ENCODE measurements around the gene FAM200B. TPM values are rescaled to one million over a fixed set of nuclear protein-coding genes. Genes with fewer than 3 reads are reported as not detected.

FAM200B gene
- 70.3 TPM in 2 replicates for total RNA-seq (2014; rRNA removed; shearing (Covaris generic))

- Histone ChIP-seq H3K36me3 (peaks cover 13% of the 10 kb centered on the region), H3K27me3 (no peaks in the 10 kb centered on the region), H3K9me3 (replicated peaks) (no peaks in the 10 kb centered on the region), H3K4me3 (peak within 1 kb of the TSS; percentile 70), H3K4me1 (no peaks in the 10 kb centered on the region; the same call in 1 of the 2 replicates), H3K27ac (peak within 1 kb of the TSS; percentile 88)
- DNase-seq = peak; percentile 100
Measured at GRCh38 chr4:15681372-15682241, at the start of gene FAM200B. Gene FAM200B, plus strand, starts transcription at chr4:15681827. Its CDS starts 5,151 bp downstream, at chr4:15686978.

GRCh38 chr4:15636818-15637217 is 44.8 kb upstream of the FAM200B start:
- Histone ChIP-seq H3K9me3 (replicated peaks) (no peaks in the 10 kb centered on the region), H3K27me3 (0 out of 2 replicates have a peak, but pooled peaks cover 2% of the 10 kb centered on the region), H3K4me1 (no peaks in the 10 kb centered on the region), H3K27ac (no peak overlapping the region), H3K36me3 (peaks cover 88% of the 10 kb centered on the region), H3K4me3 (no peak overlapping the region)
- DNase-seq = no peak

GRCh38 chr4:15638418-15638817 is 43.2 kb upstream of the FAM200B start:
- no peak overlapping the region for H3K27ac ChIP-seq
- DNase-seq = no peak
- H3K27me3 ChIP-seq = 0 out of 2 replicates have a peak, but pooled peaks cover 2% of the 10 kb centered on the region
- no peaks in the 10 kb centered on the region for H3K9me3 ChIP-seq (replicated peaks)
- no peak overlapping the region for H3K4me3 ChIP-seq
- peaks cover 72% of the 10 kb centered on the region for H3K36me3 ChIP-seq
- no peaks in the 10 kb centered on the region for H3K4me1 ChIP-seq

- no peak overlapping the region for H3K4me3 ChIP-seq
- H3K4me1 ChIP-seq = peaks cover 23% of the 10 kb centered on the region
- no peaks in the 10 kb centered on the region for H3K9me3 ChIP-seq (replicated peaks)
- no peak for DNase-seq
- H3K27ac ChIP-seq = no peak overlapping the region
- peaks cover 10% of the 10 kb centered on the region; the same call in 1 of the 2 replicates for H3K36me3 ChIP-seq
- no peaks in the 10 kb centered on the region for H3K27me3 ChIP-seq
Measured at GRCh38 chr4:15648600-15648999, 33.0 kb upstream of the FAM200B start.

GRCh38 chr4:15649914-15650545 is 31.6 kb upstream of the FAM200B start:
- Histone ChIP-seq H3K9me3 (replicated peaks) (no peaks in the 10 kb centered on the region), H3K36me3 (0 out of 2 replicates have a peak, but pooled peaks cover 1% of the 10 kb centered on the region), H3K4me3 (no peak overlapping the region), H3K27ac (no peak overlapping the region), H3K27me3 (no peaks in the 10 kb centered on the region), H3K4me1 (peaks cover 23% of the 10 kb centered on the region)
- DNase-seq = peak; percentile 68 to 84

GRCh38 chr4:15651676-15652075 is 30.0 kb upstream of the FAM200B start:
- Histone ChIP-seq H3K36me3 (no peaks in the 10 kb centered on the region), H3K9me3 (replicated peaks) (no peaks in the 10 kb centered on the region), H3K27me3 (no peaks in the 10 kb centered on the region), H3K27ac (no peak overlapping the region), H3K4me3 (no peak overlapping the region), H3K4me1 (peaks cover 23% of the 10 kb centered on the region)
- peak in 1 of 2 experiments; percentile 16 for DNase-seq

GRCh38 chr4:15652191-15652590 is 29.4 kb upstream of the FAM200B start:
- Histone ChIP-seq H3K9me3 (replicated peaks) (no peaks in the 10 kb centered on the region), H3K27ac (no peak overlapping the region), H3K4me1 (peaks cover 23% of the 10 kb centered on the region), H3K27me3 (no peaks in the 10 kb centered on the region), H3K4me3 (no peak overlapping the region), H3K36me3 (no peaks in the 10 kb centered on the region)
- DNase-seq = no peak

- Histone ChIP-seq H3K4me1 (peaks cover 23% of the 10 kb centered on the region), H3K27ac (no peak overlapping the region; the same call in 1 of the 2 replicates), H3K27me3 (no peaks in the 10 kb centered on the region), H3K9me3 (replicated peaks) (no peaks in the 10 kb centered on the region), H3K36me3 (no peaks in the 10 kb centered on the region), H3K4me3 (peak overlapping the region; percentile 98)
- no peak for DNase-seq
Measured at GRCh38 chr4:15652841-15653240, 28.8 kb upstream of the FAM200B start.

GRCh38 chr4:15653420-15653819 is 28.2 kb upstream of the FAM200B start:
- no peaks in the 10 kb centered on the region for H3K27me3 ChIP-seq
- peak overlapping the region; percentile 98 for H3K4me3 ChIP-seq
- peaks cover 23% of the 10 kb centered on the region for H3K4me1 ChIP-seq
- no peaks in the 10 kb centered on the region for H3K9me3 ChIP-seq (replicated peaks)
- DNase-seq = no peak
- no peaks in the 10 kb centered on the region for H3K36me3 ChIP-seq
- H3K27ac ChIP-seq = peak overlapping the region; percentile 99; the same call in 1 of the 2 replicates

GRCh38 chr4:15653864-15654592 is 27.6 kb upstream of the FAM200B start:
- peak; percentile 44 to 64 for DNase-seq
- no peaks in the 10 kb centered on the region for H3K36me3 ChIP-seq
- H3K4me3 ChIP-seq = peak overlapping the region; percentile 98
- H3K9me3 ChIP-seq (replicated peaks) = no peaks in the 10 kb centered on the region
- no peaks in the 10 kb centered on the region for H3K27me3 ChIP-seq
- H3K27ac ChIP-seq = peak overlapping the region; percentile 99
- peaks cover 23% of the 10 kb centered on the region for H3K4me1 ChIP-seq

GRCh38 chr4:15654593-15655222 is 26.9 kb upstream of the FAM200B start:
- Histone ChIP-seq H3K36me3 (no peaks in the 10 kb centered on the region), H3K27me3 (no peaks in the 10 kb centered on the region), H3K4me3 (peak overlapping the region; percentile 98), H3K27ac (peak overlapping the region; percentile 99), H3K9me3 (replicated peaks) (no peaks in the 10 kb centered on the region), H3K4me1 (peaks cover 22% of the 10 kb centered on the region)
- DNase-seq = peak; percentile 67 to 71

- no peaks in the 10 kb centered on the region for H3K36me3 ChIP-seq
- H3K4me1 ChIP-seq = peaks cover 20% of the 10 kb centered on the region
- no peaks in the 10 kb centered on the region for H3K9me3 ChIP-seq (replicated peaks)
- DNase-seq = peak; percentile 79 to 90
- peak within 1 kb of the TSS; percentile 99 for H3K27ac ChIP-seq
- peak within 1 kb of the TSS; percentile 98 for H3K4me3 ChIP-seq
- no peaks in the 10 kb centered on the region for H3K27me3 ChIP-seq
Measured at GRCh38 chr4:15655223-15656037, 26.2 kb upstream of the FAM200B start, which contains the start of gene FBXL5. Gene FBXL5, minus strand, starts transcription at chr4:15655357. Its CDS starts 70 bp downstream, at chr4:15655287.

GRCh38 chr4:15656038-15656470 is 25.6 kb upstream of the FAM200B start:
- peak in 1 of 2 experiments; percentile 55 for DNase-seq
- Histone ChIP-seq H3K4me3 (peak overlapping the region; percentile 98), H3K9me3 (replicated peaks) (no peaks in the 10 kb centered on the region), H3K27me3 (no peaks in the 10 kb centered on the region), H3K27ac (peak overlapping the region; percentile 99), H3K4me1 (peaks cover 17% of the 10 kb centered on the region), H3K36me3 (no peaks in the 10 kb centered on the region)
